Measurements from ENCODE around the gene CPA5. TPM values are rescaled to one million over a fixed set of nuclear protein-coding genes. Genes with fewer than 3 reads are reported as not detected.
"Not testable (repeated sequence)": the region's sequence is repeated elsewhere in the genome, so short reads cannot be mapped to it uniquely, and the experiment has no call there.

Gene CPA5
- total RNA-seq, 1 donor from 2014 or later: not detected

DNA sequence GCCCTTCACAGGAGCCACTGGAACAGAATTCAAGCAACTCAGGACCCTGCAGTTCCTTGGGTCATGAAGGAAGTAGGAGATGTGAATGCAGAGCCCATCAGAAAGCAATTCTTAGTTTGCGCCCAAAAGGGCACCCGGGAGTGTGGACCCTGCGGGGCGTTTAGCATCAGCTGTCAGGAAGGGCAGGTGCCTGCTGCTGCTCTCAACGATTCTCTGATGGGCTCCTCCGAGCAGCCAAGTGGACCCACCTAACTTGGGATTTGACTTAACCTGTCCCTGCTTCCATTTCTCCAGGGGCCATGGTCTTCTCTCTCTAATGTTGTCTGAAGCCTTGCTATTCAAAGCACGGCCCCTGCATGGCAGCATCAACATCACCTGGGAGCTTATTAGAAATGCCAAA, 17.1 kb downstream of the CPA5 start:
- ATAC-seq: no peak

DNA sequence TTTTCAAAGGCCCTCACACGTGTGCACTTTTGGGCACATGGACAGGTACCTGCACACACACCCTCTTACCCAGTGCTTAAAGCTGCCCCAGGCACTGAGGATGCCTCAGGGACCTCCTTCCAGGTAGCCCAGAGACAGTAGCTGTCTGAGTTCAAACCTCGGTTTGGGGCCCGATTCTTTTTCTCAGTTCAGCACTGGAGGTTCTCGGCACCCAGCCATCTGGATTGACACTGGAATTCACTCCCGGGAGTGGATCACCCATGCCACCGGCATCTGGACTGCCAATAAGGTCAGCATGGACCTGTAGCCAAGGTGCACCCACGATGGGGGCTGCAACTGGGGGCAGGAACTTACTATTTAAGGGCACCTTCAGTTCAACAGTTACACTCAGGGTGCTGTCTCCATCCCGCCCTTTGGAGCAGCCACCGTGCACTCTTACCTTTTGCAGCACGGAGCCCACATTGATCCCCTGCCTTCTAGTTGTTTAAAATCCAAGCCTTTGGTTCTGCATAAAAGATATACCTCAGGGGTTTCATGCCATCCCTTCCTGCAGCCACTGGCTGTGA, 17.7 kb downstream of the CPA5 start:
- no peak for ATAC-seq

DNA sequence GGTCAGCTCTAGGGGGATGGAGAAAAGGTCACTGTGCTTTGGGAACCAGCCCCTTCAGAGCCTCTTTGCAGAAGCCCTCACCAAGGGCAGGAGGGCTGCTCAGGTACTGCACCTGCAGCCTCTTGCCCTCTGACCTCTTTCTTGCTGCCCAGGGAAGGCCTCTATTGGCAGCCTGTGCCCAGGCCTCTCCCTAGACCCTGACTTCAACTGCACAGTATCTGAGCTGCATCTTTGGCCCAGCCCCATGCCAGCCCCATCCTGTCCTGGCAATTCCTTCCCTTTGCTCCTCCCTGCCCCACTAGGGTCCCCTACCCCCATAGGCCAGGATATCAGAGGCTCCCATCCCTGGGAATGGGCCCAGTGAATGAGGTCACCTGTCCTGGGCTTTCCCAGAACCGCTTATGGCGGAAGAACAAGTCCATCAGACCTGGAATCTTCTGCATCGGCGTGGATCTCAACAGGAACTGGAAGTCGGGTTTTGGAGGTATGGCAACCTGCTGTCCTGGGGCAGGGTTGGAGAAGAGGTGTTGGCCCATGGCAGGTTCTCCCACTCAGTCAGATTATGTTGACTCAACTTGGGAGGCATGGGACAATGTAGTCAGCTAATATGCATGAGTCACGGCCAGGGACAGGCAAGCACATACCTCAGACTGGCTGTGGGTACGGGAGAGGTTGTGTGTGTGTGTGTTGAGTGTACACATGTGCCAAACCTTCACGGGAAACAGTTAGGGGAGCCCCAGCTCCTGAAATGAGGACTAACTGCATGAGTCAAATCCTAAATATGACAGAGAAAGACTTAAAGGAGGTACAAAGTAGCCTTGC, 18.6 kb downstream of the CPA5 start:
- ATAC-seq: peak; percentile 97

DNA sequence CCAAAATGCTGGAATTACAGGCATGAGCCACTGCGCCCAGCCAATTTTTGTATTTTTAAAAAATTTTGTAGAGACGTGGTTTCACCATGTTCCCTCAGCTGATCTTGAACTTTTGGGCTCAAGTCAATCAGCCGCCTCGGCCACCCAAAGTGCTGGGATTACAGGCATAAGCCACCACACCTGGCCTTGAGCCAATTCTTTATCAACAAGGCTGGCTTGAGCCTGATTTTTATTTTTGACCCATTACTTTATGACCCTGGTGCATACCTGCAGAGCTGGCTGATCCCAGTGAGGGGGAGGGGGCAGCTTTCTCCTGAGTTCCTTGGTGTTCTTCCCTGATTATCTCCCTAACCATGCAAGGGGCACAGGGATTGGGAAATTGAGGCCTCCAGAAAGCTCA, 19.8 kb downstream of the CPA5 start:
- no peak for ATAC-seq

DNA sequence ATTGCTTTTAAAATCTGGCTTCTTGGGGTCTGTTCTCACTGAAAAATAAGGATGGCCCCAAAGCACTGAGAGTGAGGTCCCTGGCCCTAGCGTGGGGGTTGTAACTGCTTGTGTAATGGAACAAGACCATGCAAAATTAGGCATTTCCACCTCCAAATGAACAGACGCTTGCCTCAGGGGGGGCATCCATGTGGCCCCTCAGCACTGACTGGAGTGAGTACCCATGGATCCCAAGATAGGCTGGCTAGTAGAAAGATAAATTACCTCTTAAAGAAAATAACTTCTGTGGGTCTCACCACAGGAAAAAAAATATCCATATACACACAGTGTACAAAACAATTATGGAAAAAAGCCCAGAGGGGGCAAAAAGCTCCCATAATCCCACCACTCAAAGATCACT, 20.5 kb downstream of the CPA5 start:
- ATAC-seq: no peak

DNA sequence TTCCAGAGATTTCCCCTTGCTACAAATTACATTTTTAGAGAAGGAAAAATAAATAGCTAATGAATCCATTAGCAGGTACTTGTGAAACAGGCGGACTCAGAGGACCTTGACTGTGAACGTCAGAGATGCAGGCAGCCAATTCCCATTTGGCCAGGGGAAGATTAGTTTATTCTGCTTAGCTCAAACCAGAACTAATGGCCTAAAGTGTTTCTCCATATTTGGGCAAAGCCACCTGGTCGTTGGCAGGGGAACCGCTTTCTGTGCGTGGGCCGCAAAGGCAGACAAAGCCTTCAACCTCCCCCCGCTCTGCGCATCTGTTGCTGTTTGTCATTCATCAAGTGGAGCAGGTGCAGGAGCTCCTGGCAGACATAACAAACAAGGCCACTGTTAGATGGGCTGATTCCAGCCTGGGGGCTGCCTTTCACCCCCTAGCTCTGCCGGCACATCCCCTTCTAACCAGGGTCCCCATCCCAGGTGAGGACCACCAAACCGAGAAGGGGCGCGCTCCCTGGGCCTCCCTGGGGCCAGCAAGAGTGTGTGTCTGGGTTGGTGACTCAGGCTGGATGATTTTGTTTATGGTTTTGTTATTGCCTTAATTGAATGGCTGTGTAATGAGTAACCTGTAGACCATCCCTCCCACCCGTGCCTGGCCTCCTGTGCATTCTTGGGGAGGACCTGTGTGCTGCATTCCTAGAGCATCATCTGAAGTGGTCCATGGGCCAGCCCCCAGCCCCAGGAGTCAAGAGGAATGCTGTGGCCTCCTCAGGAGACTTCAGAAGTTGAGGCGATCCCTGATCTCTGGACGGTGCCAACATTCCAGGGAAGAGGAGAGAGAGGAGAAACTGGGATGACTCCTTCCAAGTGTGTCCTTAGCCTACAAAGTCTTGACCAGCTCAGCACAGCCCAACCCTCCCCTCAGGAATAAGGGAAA, 21.2 kb downstream of the CPA5 start:
- ATAC-seq: no peak

DNA sequence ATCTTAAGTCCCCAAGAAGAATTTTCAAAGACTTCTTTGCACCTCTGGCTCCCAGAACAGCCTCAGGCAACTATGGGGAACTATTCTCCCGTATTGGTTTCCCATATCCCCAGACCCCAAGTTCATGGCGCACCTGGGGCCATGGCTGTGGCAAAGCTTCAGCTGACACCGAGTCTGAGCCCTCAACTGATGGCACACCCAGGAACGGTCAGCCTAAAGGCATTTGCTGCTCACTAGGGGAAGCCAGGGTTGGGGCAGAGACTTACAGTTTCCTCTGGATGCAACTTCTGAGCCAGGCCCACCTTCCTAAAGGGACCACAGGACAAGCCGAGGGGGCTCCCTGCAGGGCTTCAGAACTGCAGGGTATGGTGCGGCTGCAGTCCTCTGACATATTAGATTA, 21.9 kb downstream of the CPA5 start:
- no peak for ATAC-seq

DNA sequence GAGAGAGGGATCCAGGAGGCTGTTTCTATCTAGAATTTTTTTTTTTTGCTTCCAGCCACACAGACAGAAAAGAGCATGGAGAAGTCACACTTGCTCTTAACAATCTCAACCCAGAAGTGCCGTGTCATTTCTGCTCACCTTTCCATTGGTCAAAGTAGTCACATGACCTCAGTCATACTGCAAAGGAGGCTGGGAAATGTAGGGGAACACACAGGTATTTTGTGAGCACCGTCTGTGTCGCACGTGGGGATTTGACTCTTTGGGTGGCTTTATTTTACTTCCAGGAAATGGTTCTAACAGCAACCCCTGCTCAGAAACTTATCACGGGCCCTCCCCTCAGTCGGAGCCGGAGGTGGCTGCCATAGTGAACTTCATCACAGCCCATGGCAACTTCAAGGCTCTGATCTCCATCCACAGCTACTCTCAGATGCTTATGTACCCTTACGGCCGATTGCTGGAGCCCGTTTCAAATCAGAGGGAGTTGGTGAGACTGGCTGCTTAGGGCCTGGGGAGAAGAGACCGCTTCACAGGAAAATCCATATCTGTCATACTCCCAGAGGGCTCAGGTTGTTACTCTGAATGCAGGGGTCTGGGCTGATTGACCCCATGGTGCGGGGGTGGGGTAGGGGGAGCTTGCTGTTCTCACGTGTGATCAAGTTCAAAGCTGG, 22.6 kb downstream of the CPA5 start:
- ATAC-seq: no peak

DNA sequence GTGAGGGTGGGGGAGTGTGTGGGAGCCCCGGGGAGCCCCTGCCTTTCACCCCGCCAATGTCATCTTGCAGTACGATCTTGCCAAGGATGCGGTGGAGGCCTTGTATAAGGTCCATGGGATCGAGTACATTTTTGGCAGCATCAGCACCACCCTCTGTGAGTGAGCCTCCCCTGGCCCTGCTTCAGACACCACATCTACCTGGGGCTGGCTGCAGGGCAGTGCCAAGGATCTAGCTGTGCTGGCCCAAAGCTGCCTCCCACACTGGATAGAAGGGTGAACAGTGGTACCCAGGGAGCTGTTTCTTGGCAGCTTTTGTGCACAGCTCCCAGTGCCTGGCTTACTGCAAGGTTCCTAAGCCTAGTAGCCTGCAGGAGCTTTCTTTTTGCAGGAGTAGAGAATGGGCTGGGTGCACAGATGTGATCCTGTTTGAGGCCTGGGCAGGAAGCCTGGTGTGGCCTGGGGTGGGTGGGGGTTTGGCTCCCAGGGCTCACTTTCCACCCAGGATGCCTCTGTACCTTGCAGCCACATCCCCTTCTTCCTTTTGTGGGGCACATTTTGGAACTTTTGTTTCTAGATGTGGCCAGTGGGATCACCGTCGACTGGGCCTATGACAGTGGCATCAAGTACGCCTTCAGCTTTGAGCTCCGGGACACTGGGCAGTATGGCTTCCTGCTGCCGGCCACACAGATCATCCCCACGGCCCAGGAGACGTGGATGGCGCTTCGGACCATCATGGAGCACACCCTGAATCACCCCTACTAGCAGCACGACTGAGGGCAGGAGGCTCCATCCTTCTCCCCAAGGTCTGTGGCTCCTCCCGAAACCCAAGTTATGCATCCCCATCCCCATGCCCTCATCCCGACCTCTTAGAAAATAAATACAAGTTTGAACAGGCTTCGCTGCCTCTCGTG, 23.5 kb downstream of the CPA5 start:
- ATAC-seq: no peak

DNA sequence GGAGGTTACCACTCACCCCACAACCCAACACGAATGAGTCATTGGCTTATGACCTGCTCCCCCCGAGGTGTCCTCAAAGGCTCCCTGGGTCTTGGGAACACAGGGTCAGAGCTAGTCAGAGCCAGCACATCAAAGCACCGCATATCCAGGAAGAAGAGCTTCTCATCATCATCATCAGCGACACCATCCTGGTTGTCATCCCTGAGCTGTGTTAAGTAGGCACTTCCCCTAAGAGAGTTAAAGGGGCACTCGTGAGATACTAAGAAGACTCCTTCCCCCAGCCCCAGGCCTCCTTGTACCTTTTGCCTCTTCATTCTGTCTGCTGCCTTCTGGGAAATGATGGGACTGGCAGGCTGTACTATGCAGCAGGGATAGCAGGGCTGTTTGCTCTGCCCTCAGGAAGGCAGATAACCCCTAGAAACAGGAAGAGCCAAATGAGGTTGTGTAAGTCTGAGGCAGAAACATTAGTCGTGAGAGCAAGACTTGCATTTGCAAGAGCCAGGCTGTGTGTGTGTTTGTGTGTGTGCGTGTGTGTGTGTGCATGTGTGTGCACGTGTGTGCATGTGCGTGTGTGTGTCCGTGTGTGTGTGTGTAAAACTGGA, 24.6 kb downstream of the CPA5 start:
- ATAC-seq: peak; percentile 30

DNA sequence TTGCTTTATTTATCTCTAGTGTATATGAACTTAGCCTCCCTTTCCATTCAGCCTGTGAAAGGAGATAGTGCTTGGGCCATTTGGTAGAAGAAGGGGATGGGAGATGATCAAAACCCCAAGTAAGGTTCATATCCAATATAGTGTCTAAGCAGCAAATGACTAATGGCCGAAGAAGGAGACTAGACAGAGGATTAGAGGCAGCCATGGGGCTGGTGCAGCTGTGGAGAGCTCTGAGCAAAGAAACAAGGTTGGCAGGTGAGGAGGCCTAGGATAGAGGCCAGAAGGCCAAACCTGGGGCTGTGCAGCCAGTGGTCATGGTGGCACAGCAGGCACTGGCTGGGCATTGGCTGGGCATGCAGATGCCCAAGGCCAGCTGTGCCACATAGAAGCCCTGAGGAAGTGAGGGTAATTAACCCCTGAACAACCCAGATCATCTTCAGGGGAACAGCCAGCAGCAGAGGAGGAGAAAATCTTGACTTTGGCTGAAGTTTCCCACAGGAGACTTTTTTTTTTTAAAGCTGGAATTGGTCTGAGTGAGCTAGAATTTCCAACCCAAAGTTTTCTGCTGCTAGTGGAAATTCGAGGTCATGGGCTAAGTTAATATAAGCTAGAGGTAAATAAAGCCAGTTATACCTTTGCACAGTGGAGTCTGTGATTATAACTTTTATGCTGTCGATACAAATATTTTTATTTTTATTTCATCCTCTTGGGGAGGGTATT, 25.4 kb downstream of the CPA5 start:
- no peak for ATAC-seq

DNA sequence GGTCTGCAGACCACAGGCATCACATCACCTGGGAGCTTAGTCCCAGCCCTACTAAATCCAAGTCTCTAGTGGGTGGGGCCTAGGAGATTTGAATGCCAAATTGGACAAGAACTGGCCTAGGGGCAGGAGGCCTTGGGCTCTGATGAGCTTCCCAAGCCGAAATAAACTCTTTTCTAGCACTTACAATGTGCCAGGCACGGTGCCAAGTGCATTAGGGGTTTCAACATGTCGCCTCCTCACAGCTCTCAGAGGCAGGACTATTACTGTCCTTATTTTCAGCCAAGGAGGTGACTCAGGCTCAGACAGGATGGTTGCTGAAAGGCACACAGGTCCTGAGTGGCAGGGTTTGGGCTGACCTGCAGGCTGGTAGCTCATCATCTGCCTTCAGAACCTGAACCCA, 26.4 kb downstream of the CPA5 start:
- peak; percentile 48 for ATAC-seq

DNA sequence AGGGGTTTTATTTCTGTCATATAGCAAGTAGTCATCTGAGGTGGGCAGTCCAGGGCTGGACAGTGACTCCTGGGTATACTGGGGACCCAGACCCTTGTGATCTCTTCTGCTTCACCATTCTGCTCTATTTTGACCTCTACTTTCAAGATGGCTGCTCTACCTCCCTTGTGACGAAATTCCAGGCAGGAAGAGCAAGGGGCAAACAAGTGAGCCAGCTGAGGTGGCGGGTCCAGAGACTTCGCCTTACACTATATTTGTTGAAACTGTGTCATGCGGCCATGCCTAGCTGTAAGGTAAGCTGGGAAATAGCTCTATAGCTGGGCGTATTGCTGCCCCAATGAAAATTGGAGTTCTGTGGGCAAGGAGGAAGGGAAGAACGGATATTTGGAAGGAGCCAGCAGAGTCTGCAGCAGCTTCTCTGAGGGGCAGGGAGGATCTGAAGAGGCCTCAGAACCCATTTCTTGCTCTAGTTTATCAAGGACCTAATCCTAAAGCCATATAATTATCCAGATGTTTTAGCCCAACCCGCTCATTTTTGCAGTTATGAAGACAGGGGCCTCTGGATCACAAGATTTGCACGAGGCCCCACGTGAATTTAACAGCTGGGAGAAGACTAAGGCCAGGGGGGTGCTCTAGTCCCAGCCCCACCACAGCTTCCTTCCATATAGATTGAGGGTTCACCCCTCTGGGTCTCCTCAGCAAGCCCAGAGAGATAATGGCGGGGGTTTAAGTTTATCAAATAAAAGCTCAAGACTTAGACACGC, 28.0 kb downstream of the CPA5 start:
- ATAC-seq: no peak

DNA sequence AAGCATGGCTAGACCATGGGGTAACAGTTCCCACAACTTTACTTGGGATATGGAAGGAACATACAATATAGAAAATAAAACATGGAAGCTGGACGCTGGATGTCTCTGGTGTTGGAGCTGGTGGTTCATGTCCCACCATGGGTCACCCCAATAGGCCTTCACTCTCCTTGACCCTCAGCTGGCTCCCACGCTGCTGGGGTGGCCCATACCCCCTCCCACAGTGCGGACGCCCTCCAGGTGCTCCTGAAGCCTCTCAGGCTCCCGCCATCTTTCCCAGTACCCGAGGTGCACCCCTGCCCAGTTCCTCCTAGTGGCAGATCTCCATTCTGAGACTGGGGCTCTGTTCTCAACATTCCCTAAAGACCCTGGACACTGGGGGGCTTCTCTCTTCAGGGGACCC, 29.9 kb downstream of the CPA5 start:
- no peak for ATAC-seq

DNA sequence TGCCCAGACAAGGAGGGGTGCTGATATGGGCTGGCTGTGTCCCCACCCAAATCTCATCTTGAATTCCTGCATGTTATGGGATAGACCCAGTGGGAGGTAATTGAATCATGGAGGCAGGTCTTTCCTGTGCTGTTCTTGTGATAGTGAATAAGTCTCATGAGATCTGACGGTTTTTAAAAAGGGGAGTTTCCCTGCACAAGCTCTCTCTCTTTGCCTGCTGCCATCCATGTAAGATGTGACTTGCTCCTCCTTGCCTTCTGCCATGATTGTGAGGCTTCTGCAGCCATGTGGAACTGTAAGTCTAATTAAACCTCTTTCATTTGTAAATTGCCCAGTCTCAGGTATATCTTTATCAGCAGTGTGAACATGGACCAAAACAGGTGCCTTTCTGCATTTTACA, 31.8 kb downstream of the CPA5 start:
- not testable (repeated sequence) for ATAC-seq

DNA sequence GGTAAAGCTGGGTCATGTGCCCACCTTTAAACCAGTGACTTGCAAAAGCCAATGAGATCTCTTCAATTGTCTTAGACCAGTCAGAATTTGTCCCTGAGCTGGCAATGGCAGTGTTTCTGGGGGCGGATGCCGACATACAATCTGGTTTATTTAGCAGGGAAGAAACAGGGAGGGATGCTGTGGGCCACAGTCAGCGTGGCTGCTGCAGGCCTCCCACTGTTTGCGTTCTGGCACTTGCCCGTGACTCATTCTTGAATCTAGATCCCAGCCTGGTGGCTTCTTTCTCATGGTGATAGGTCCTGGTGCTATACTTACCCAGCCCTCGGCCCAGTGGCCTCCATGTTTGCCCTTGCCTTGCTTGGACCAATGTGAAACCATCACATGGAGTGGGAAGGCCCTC, 32.6 kb downstream of the CPA5 start:
- no peak for ATAC-seq

DNA sequence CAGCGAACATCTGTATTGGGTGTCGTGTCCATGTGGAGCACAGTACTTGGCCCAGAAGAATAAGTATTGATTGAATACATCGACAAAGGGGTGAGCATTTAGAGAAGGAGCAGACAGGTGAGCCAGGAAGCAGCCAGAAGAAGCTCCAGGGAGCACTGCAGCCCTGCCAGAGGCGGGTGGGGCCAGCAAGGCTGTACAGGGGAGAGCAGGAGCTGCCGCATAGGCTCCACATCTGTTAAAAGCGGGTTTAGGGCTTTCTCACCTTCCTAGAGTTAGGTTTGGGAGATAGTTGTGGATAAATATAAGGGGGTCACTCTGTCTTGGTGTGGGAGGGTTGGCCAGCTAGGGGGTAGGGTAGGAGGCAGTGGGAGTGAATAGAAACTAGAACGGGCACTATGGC, 34.4 kb downstream of the CPA5 start:
- no peak for ATAC-seq

DNA sequence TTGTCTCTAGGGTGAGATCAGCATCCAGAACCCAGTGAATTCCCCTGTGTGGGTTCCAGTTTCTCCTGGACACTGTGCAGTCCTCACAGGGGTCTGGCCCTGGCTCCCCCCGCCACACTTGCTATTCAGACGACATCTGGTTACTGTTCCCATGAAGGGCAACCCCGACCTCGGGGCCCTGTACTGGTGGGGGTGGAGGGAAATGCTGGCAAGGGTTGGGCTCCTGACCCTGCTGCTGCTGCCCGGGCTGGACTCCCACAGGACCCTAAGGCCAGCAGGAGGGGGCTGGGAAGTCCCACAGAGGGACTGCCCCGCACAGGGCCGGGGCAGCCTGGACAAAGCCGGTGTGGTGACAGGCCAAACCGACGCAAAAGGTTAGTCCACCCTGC, 34.9 kb downstream of the CPA5 start:
- ATAC-seq: no peak

DNA sequence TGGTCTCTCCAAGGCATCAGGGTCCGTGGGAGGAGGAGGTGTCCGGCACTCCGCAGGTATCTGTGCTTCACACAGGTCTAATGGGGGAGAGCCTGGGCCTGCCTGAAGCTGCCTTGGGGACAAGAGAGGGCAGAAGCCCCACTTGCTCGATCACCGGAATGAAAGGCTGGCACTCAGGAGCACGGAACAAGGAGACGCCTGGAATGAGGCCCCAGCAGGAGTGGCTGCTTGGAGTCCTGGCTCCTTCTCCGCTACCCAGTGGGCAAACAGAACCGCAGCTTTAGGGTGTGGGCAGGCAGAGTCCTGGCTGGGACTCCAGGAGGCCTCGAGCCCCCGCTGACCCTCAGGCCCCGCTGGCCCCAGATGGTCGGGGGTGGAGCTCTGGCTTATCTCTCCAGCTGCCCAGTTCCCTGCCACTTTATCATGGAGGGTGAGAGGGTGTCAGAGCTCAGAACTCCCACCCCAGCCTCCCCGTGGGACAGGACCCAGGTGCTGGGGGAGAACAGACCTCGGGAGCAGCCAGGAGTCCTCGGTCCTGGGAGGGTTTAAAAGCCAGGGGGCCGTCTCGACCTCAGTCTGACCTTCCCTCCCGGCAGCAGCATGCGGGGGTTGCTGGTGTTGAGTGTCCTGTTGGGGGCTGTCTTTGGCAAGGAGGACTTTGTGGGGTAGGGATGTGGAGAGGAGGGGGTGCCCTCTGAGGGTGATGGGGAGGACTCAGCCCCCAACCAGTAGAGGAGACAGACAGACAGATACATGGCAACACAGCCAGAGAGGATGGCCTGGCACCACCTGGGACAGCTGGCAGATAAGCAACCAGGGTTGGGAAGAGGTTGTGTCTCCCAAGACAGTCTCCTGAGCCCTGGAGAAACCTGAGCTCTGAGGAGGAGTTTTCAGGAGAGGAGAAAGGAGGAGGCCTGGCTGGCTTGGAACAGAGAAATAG, 35.6 kb downstream of the CPA5 start, which contains the start of gene CPA1:
TSS of gene CPA1 (plus strand) at position 574 of the 940 bp plus-strand sequence. CDS start at position 601, 27 bp downstream.
- ATAC-seq: no peak

Measured in esophagus mucosa (tissue), 1 donor.